Calu3 (cell line): ENCODE data around the gene MEIS3. TPM values are rescaled to one million over a fixed set of nuclear protein-coding genes. Genes with fewer than 3 reads are reported as not detected.

ENCODE experiments used
- BruUV-seq: library from RNA; stranded (reverse); fragments of 400-500 nt; replicated peaks from 2 replicates; lab custom pipeline; 2021; lab: Mats Ljungman, UMichigan
- CTCF ChIA-PET: fragments of 300-600 bp; sonication (Branson Sonifier 250); formaldehyde crosslinking; loops from one replicate; lab custom pipeline; 2022; ENCODE audit warnings: antibody characterized with exemption; lab: Charles Lee
- DNase-seq: peaks from one replicate; pipeline ENCODE4 v3.0.0; 2022
- H3K27ac Mint-ChIP-seq: one replicate; pipeline ENCODE4 v1.8.0; 2022; ENCODE audit warnings: mixed read lengths; ENCODE audit not compliant: unreplicated experiment
- H3K27me3 Mint-ChIP-seq: one replicate; pipeline ENCODE4 v1.8.0; 2022; ENCODE audit warnings: mixed read lengths; ENCODE audit not compliant: unreplicated experiment
- H3K36me3 Mint-ChIP-seq: one replicate; pipeline ENCODE4 v1.8.0; 2022; ENCODE audit warnings: mild to moderate bottlenecking, moderate library complexity, mixed read lengths; ENCODE audit not compliant: insufficient read depth, unreplicated experiment
- H3K4me1 Mint-ChIP-seq: one replicate; pipeline ENCODE4 v1.8.0; 2022; ENCODE audit warnings: mild to moderate bottlenecking, low read depth, mixed read lengths; ENCODE audit not compliant: unreplicated experiment
- H3K4me3 Mint-ChIP-seq: one replicate; pipeline ENCODE4 v1.8.0; 2022; ENCODE audit warnings: mild to moderate bottlenecking, low read depth, moderate library complexity, mixed read lengths; ENCODE audit not compliant: unreplicated experiment
- H3K9me3 Mint-ChIP-seq: one replicate; pipeline ENCODE4 v1.8.0; 2022; ENCODE audit warnings: low read depth, mixed read lengths; ENCODE audit not compliant: unreplicated experiment
- intact Hi-C: fragments of 100-400 bp; cut with micrococcal nuclease; formaldehyde crosslinking; loops from one replicate; pipeline ENCODE4 v1.10.0; 2022; ENCODE audit not compliant: unreplicated experiment
- total RNA-seq: library from RNA; stranded (reverse); gene quantifications from 2 replicates; pipeline ENCODE4 v1.2.3, GENCODE V29; 2022
- TF ChIP-seq, protein P1 (sequence below): fragments of 200-600 bp; IDR thresholded peaks from one replicate; pipeline ENCODE4 v1.8.0; 2022; ENCODE audit warnings: antibody characterized with exemption; ENCODE audit not compliant: unreplicated experiment

The MEIS3 gene
- total RNA-seq, 1 experiment from 2014 or later, result 0.87 TPM

DNA sequence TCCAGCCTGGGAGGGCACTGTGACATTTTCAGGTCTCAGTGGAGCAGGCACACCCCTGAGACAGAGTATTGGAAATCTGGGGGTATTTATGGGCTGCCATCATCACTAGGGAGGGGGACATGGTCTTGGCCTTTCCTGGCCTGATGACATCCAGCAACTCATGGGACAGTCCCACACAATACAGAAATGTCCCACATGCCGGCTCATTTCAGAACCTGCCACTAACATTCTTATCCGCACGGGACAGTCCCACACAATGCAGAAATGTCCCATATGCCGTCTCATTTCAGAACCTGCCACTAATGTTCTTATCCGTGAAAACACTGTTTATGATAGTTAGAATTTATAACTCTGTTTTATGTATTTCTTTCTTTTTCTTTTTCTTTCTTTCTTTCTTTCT is 42.5 kb upstream of the MEIS3 start:
- no peak for DNase-seq
- CTCF ChIA-PET, result no interaction called here
- no peak overlapping the region for H3K27ac Mint-ChIP-seq
- no peak overlapping the region for H3K4me3 Mint-ChIP-seq
- intact Hi-C loops, result no loop called here
- TF ChIP-seq, protein P1, sequence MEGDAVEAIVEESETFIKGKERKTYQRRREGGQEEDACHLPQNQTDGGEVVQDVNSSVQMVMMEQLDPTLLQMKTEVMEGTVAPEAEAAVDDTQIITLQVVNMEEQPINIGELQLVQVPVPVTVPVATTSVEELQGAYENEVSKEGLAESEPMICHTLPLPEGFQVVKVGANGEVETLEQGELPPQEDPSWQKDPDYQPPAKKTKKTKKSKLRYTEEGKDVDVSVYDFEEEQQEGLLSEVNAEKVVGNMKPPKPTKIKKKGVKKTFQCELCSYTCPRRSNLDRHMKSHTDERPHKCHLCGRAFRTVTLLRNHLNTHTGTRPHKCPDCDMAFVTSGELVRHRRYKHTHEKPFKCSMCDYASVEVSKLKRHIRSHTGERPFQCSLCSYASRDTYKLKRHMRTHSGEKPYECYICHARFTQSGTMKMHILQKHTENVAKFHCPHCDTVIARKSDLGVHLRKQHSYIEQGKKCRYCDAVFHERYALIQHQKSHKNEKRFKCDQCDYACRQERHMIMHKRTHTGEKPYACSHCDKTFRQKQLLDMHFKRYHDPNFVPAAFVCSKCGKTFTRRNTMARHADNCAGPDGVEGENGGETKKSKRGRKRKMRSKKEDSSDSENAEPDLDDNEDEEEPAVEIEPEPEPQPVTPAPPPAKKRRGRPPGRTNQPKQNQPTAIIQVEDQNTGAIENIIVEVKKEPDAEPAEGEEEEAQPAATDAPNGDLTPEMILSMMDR, result no peak
- no TSS peak for BruUV-seq
- no peaks in the 10 kb centered on the region for H3K9me3 Mint-ChIP-seq
- H3K27me3 Mint-ChIP-seq, result peaks cover 31% of the 10 kb centered on the region
- no peaks in the 10 kb centered on the region for H3K4me1 Mint-ChIP-seq
- H3K36me3 Mint-ChIP-seq, result no peaks in the 10 kb centered on the region

DNA sequence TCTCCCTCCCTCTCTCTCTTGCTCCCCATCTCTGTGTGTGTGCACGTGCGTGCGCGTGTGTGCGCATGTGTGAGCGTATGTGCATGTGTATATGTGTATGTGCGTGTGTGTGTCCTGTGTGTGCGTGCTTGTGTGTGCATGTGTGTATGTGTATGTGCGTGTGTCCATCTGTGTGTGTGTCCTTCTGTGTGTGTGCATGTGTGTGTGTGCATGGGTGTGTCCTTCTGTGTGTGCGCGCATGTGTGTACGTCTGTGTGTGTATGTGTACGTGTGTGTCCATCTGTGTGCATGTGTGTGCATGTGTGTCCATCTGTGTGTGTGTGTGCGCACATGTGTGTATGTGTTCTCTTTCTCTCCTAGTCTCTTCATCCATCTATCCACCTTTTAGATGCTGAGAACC is 40.1 kb upstream of the MEIS3 start:
- Mint-ChIP-seq H3K4me1 (no peaks in the 10 kb centered on the region), H3K9me3 (no peaks in the 10 kb centered on the region), H3K27me3 (peaks cover 23% of the 10 kb centered on the region), H3K4me3 (no peak overlapping the region), H3K36me3 (no peaks in the 10 kb centered on the region), H3K27ac (no peak overlapping the region)
- no TSS peak for BruUV-seq
- CTCF ChIA-PET, result no interaction called here
- DNase-seq, result no peak
- TF ChIP-seq, protein P1, result no peak
- intact Hi-C loops, result no loop called here

DNA sequence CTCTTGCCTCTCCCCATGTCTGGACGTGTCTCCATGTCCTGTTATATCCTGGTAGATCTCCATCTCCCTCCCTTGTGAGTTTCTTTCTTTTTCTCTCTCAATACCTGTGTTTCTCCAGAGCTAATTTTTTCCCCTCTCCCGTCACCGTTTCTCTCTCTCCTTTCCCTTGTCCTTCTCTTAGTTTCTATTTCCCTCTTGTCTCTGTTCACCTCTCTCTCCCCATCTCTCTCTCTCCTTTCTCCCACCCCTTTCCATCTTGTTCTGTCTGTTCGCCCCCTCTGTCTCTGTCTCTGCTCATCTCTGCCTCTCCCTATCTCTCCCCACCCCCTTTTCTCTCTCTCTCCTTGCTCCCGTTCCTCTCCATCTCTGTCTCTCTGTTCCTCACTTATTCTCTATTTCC is 39.3 kb upstream of the MEIS3 start:
- Mint-ChIP-seq H3K27me3 (peaks cover 24% of the 10 kb centered on the region), H3K4me3 (no peak overlapping the region), H3K27ac (no peak overlapping the region), H3K36me3 (no peaks in the 10 kb centered on the region), H3K9me3 (no peaks in the 10 kb centered on the region), H3K4me1 (no peaks in the 10 kb centered on the region)
- CTCF ChIA-PET, result no interaction called here
- no TSS peak for BruUV-seq
- TF ChIP-seq, protein P1, result no peak
- intact Hi-C loops, result no loop called here
- DNase-seq, result no peak

DNA sequence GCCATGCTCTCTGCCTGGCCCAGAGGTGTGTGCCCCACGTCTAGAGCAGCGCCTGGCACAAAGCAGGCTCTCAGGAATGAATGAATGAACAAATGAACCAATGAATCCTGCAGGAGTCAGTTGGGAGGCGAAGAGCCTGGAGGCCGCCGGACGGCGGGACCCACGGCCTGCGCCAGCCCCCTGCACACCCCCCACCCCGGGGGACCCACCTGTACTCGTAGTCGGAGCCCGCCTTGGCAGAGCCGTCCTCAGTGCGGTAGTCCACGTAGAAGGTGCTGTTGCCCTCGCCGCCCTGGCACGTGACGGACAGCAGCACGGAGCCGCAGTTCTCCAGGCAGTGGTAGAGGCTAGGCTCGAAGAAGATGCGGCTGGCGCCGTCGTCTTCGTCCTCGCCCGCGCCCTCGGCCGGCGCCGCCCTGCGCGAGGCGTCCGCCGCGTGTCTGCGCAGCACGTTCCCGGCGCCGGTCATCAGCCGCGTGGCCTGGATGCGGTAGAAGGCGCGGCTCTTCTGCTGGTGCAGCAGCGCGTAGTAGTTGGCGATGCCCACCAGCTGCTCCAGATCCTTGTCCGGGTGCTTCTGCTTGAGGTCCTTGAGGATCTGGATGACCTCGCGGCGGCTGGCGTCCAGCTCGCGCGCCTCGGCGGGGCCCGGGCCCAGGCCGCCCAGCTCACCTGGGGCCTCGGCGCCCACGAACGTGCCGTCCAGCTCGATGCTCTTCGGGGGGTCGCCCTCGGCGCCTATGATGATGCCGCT is 37.6 kb upstream of the MEIS3 start:
- DNase-seq, result no peak
- Mint-ChIP-seq H3K27me3 (peaks cover 31% of the 10 kb centered on the region), H3K9me3 (no peaks in the 10 kb centered on the region), H3K36me3 (no peaks in the 10 kb centered on the region), H3K4me1 (no peaks in the 10 kb centered on the region), H3K4me3 (no peak overlapping the region), H3K27ac (no peak overlapping the region)
- intact Hi-C loops, result no loop called here
- no TSS peak for BruUV-seq
- TF ChIP-seq, protein P1, result no peak
- CTCF ChIA-PET, result no interaction called here
